Kidney (tissue), 14 donors: ENCODE data around the gene ERAS. TPM values are rescaled to one million over a fixed set of nuclear protein-coding genes. Genes with fewer than 3 reads are reported as not detected.

ENCODE experiments used
- DNase-seq, 5 donors: peaks; one replicate each; pipeline ENCODE4 v3.0.0-alpha.2; 2013 to 2020
- FAIRE-seq: peaks from 2 replicates; lab custom pipeline; 2012; peaks lifted over from hg19 to GRCh38; lab: Jason Lieb, UNC
- H3K27ac ChIP-seq, 2 donors: one replicate each; pipeline ENCODE4 v1.7.0; 2013; ENCODE audit warnings: low read depth in 2 of 2, low read length in 2 of 2, inconsistent platforms in 1 of 2
- H3K27me3 ChIP-seq: one replicate; pipeline ENCODE4 v1.7.1; 2013; ENCODE audit warnings: low read length, inconsistent platforms; ENCODE audit not compliant: control insufficient read depth, insufficient read depth
- H3K36me3 ChIP-seq, 3 donors: one replicate each; pipeline versions ENCODE4 v1.7.0 to v1.7.1; 2013; ENCODE audit warnings: low read length in 3 of 3, control low read depth in 1 of 3, inconsistent platforms in 1 of 3; ENCODE audit not compliant: insufficient read depth in 3 of 3, control insufficient read depth in 2 of 3
- H3K4me1 ChIP-seq, 3 donors: one replicate each; pipeline versions ENCODE4 v1.7.0 to v1.7.1; 2013; ENCODE audit warnings: low read length in 3 of 3, inconsistent platforms in 1 of 3, low read depth in 1 of 3; ENCODE audit not compliant: control insufficient read depth in 2 of 3, insufficient read depth in 2 of 3
- H3K4me3 ChIP-seq, 3 donors: one replicate each; pipeline versions ENCODE4 v1.7.0 to v1.8.1; 2013; ENCODE audit warnings: low read length in 3 of 3, control low read depth in 1 of 3, inconsistent platforms in 1 of 3
- H3K9ac ChIP-seq, 3 donors: one replicate each; pipeline versions ENCODE4 v1.7.0 to v1.7.1; 2013; ENCODE audit warnings: low read length in 3 of 3, control low read depth in 1 of 3, inconsistent platforms in 1 of 3
- H3K9me3 ChIP-seq, 3 donors: one replicate each; pipeline versions ENCODE4 v1.7.0 to v1.7.1; 2013; ENCODE audit warnings: low read length in 3 of 3, control low read depth in 1 of 3, inconsistent platforms in 1 of 3; ENCODE audit not compliant: control insufficient read depth in 2 of 3, insufficient read depth in 1 of 3
- CTCF ChIP-seq: IDR thresholded peaks from 3 replicates; pipeline ENCODE4 v1.5.1; 2012; ENCODE audit warnings: mild to moderate bottlenecking, moderate library complexity, borderline replicate concordance; ENCODE audit not compliant: insufficient read depth; ENCODE audit errors: extremely low read depth
- intact Hi-C: fragments of 100-400 bp; cut with DNase I; formaldehyde crosslinking; loops from one replicate; pipeline ENCODE4 v1.11.1; 2022
- polyA plus RNA-seq: library from polyadenylated mRNA; stranded (reverse); fragments of 350-450 nt; fragmentation: Illumina TruSeq; extraction: RNeasy Lipid Tissue Mini Kit (QIAGEN cat#74804); gene quantifications from one replicate; pipeline ENCODE4 v1.2.3, GENCODE V29; 2014; ENCODE audit warnings: low read depth, low replicate concordance; ENCODE audit not compliant: insufficient read depth
- total RNA-seq: library from RNA; stranded (reverse); fragmentation: NEBNext Ultra II Directional; extraction: Animal tissue kit (Norgen Biotek cat#: 25700); gene quantifications from one replicate; pipeline ENCODE4 v1.2.1, GENCODE V29; 2021
- donor health status: control.
- donor health status: control.
- donor health status: control.
- donor health status: control.
- donor health status: control.
- donor health status: DM: yes; HTN: yes; CAD: no.
- donor health status: Normal renal cell carcinoma (clear cell type).

The ERAS gene
- total and polyA plus RNA-seq, 2 donors from 2014 or later = 0.19 to 0.43 TPM

GRCh38 chrX:48793935-48794334 is 32.4 kb upstream of the ERAS start:
- H3K27ac ChIP-seq = no peak overlapping the region
- H3K27me3 ChIP-seq = no peaks in the 10 kb centered on the region
- no peak overlapping the region for H3K4me3 ChIP-seq
- no peak overlapping the region for H3K9ac ChIP-seq
- no peaks in the 10 kb centered on the region for H3K9me3 ChIP-seq
- no peaks in the 10 kb centered on the region for H3K4me1 ChIP-seq
- intact Hi-C loops = no loop called here
- TF ChIP-seq CTCF = no peak
- H3K36me3 ChIP-seq = no peaks in the 10 kb centered on the region
- FAIRE-seq = no peak
- DNase-seq = no peak

GRCh38 chrX:48794340-48794910 is 31.9 kb upstream of the ERAS start:
- no peaks in the 10 kb centered on the region for H3K36me3 ChIP-seq
- no peak overlapping the region for H3K27ac ChIP-seq
- TF ChIP-seq CTCF = no peak
- FAIRE-seq (no peak), DNase-seq (peak in 1 of 5 donors; percentile 33)
- H3K27me3 ChIP-seq = no peaks in the 10 kb centered on the region
- no peak overlapping the region for H3K9ac ChIP-seq
- intact Hi-C loops = no loop called here
- H3K4me3 ChIP-seq = no peak overlapping the region
- no peaks in the 10 kb centered on the region for H3K4me1 ChIP-seq
- H3K9me3 ChIP-seq = no peaks in the 10 kb centered on the region

- DNase-seq = peak in 1 of 5 donors; percentile 77
- no peaks in the 10 kb centered on the region for H3K36me3 ChIP-seq
- no peak overlapping the region for H3K4me3 ChIP-seq
- intact Hi-C loops = no loop called here
- no peak overlapping the region for H3K27ac ChIP-seq
- no peaks in the 10 kb centered on the region for H3K9me3 ChIP-seq
- no peak for TF ChIP-seq CTCF
- H3K27me3 ChIP-seq = no peaks in the 10 kb centered on the region
- FAIRE-seq = no peak
- no peak overlapping the region for H3K9ac ChIP-seq
- no peaks in the 10 kb centered on the region for H3K4me1 ChIP-seq
Observed at GRCh38 chrX:48794911-48795515, 31.3 kb upstream of the ERAS start.
